OCI-LY7 (cell line): ENCODE results near the gene SCFD2.
"Not testable (repeated sequence)": the region's sequence is repeated elsewhere in the genome, so short reads cannot be mapped to it uniquely, and the experiment has no call there.

Source experiments
- CTCF ChIP-seq: fragments of 200-600 bp; sonication (generic); conservative IDR thresholded peaks from 2 replicates; pipeline ENCODE4 v1.5.1; 2014; ENCODE audit warnings: mild to moderate bottlenecking, antibody characterized with exemption, low read length, moderate library complexity, mixed read lengths
- EZH2phosphoT487 ChIP-seq: fragments of 200-600 bp; sonication (generic); IDR thresholded peaks from 2 replicates; pipeline ENCODE4 v1.6.1; 2018; ENCODE audit warnings: low read depth, borderline replicate concordance, mild to moderate bottlenecking, mixed run types, antibody characterized with exemption, low read length, moderate library complexity, mixed read lengths

- TF ChIP-seq CTCF, EZH2phosphoT487: not testable (repeated sequence)
Observed at GRCh38 chr4:53346392-53346791, 19.5 kb downstream of the SCFD2 start.
